GM18502 (cell line): ENCODE measurements around the gene SGSM1.
"Not testable (repeated sequence)": the region's sequence is repeated elsewhere in the genome, so short reads cannot be mapped to it uniquely, and the experiment has no call there.

Experiments
- ATAC-seq: cut with Tn5 transposase; IDR thresholded peaks from one replicate; pipeline ENCODE4 v1.9.1; 2021; ENCODE audit warnings: mild to moderate bottlenecking; ENCODE audit not compliant: unreplicated experiment, poor library complexity

Gene SGSM1

DNA sequence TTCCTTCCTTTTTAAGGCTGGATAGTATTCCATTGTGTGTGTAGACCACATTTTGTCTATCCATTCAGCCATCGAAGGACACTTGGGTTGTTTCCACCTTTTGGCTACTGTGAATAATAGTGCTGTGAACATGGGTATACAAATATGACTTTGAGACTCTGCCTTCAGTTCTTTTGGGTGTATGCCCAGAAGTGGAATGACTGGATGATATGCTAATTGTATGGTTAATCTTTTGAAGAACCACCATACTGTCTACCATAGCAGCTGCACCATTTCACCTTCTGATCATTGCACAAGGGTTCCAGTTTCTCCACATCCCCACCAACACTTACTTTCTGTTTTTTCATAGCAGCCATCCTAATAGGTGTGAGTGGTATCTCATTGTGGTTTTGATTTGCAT is 30.3 kb downstream of the SGSM1 start:
- ATAC-seq, result no peak

DNA sequence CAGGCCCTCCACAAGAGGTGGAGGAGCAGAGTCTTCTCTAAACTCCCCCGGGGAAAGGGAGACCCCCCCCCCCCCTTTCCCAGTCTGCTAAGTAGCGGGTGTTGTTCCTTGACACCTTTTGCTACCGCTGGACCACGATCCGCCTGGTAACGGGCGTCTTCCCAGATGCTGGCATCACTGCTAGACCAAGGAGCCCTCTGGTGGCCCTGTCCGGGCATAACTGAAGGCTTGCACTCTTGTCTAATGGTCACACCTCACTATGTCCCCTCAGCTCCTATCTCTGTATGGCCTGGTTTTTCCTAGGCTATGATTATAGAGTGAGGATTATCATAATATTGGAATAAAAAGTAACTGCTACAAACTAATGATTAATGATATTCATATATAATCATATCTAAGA is 31.5 kb downstream of the SGSM1 start:
- ATAC-seq, result not testable (repeated sequence)

DNA sequence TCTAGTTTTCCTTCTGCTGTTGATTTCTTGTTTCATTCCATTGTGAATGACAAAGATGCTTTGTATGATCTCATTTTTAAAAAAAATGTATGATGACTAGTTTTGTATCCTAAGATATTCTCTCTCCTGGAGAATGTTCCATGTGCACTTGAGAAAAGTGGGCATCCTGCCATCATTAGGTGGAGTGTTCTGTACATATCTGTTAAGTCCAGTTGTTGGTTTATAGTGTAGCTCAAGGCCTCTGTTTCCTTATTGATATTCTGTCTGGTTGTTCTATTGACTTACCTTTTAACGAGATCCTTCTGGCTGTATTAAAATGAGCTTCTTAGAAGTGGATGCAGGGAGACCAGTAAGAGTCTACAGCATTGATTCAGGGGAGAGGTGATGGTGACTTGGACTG is 35.2 kb downstream of the SGSM1 start:
- ATAC-seq, result no peak

DNA sequence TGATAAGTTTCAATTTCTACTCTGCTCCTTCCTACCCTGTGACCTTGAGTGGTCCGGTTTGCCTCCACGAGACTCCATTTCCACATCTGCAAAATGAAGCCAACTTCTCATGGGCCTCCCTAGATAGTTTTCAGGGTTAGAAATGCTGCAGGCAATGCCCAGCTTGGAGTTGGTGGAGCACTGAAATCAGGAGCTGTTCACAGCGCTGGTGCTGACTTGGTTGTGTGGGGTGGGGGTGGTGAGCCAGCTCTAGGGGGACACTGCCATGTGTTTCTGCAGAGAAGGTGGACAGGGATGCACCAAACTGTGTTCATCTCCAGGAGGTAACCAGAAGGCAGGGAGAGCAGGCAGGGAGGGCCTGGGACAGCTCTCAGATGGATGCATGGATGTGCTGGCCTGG is 37.0 kb downstream of the SGSM1 start:
- ATAC-seq, result no peak

DNA sequence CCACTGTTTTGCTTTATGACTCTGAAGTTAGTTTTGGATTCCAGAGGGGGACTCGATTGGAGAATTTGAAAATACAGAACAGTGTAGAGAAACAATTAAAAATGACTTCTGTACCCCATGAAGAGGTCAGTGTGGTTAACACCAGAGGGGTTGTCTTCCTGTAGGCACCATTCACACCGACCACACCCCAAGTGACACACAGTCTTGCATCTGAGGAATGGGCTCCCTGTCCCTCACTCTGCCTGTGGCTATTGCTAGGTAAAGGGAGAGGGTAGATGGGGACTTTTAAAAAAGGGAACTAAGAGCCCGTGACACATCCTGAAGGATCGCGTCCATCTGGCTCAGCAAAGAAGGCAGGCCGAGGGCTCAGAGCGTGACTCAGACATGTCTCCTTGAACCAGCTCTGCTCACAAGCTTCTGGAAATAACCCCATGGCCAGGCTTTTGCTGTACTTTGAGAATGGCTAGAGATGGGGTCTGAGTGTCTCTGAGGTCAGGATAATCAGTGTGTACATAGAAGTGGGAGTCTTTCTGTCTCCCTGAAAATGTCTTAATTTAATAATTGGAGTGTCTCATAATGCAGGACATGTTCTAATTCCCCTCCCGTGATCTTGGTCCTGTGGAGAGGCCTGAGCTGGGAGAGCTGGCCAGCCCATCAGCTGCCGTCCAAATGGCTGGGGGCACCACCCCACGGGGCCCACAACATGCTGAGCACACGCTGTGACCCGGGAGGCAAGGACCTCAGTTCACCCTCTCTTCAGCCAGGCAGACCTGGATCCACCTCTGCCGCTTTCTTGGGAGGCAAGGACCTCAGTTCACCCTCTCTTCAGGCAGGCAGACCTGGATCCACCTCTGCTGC is 39.3 kb downstream of the SGSM1 start:
- no peak for ATAC-seq

DNA sequence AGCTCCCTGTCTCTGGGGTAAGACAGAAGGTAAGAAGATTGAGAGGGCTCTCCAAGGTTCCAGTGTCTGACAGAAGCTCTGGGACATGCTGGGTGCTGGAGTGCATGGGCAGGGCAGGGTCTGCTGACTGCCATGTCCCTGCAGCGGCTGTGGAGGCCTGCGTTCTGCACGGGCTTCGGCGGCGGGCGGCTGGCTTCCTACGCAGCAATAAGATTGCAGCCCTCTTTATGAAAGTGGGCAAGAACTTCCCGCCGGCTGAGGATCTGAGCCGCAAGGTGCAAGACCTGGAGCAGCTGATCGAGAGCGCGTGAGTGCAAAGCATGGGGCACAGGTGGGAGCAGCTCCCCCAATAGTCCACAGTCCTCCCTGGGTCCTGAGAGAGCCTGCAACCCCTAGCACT is 41.5 kb downstream of the SGSM1 start:
- no peak for ATAC-seq

DNA sequence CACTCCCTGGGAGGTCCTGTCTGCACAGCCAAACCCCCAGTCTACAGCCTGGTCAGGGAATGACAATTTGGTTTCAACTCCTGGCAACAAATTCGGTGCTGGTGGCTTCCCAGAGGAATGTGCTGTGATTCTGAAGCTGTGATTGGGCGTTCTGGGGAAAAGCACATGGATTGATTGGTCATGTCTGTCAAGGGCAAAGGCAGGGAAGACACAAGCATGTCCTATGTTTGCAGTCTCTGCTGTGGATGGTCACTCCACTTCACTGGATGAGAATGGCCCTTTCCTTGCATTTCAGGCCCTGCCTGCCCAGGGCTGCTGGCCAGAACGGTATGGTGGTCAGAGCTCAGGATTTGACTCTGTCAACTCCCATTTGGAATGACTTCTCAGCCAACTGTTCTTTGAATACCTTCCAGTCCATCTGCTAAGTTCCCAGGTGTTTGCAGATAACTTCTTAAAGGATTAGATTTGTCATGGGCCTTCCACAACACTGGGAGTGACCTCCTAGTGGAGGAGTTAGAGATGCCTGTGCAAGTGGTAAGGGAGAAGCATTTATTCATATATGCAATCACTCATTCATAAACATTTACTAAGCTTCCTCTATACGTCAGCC is 42.7 kb downstream of the SGSM1 start:
- ATAC-seq, result no peak

DNA sequence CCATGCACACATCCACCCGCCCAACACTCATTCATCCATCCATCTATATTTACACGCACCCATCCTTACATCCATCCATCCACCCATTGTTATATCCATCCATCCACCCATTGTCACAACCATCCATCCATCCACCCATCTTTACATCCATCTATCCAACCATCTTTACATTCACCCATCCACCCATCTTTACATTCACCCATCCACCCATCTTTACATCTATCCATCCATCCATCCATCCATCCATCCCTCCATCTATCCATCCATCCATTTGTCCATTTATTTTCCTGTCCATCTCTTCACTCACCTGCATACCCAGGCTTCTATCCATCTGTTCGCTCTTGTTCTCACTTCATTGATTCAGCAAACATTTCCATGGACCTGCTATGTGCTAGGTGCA is 49.8 kb downstream of the SGSM1 start:
- ATAC-seq, result no peak

DNA sequence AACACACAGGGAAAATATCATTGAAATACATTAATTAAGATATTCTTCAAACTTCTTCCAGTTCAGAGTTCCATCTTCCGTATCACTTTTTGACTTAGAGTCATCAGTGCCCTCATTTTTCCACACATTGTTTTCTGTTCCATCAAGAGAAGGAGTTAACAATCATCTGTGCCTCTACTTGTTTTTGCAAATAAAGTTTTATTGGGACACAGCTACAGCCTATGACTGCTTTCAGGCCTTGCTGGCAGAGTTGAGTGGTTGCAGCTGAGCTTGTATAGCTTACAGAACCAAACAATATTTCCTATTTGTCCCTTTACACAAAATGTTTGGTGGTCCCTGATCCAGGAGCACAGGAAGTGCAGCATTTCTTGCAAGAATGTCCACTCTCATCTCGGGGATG is 51.6 kb downstream of the SGSM1 start:
- ATAC-seq, result no peak

DNA sequence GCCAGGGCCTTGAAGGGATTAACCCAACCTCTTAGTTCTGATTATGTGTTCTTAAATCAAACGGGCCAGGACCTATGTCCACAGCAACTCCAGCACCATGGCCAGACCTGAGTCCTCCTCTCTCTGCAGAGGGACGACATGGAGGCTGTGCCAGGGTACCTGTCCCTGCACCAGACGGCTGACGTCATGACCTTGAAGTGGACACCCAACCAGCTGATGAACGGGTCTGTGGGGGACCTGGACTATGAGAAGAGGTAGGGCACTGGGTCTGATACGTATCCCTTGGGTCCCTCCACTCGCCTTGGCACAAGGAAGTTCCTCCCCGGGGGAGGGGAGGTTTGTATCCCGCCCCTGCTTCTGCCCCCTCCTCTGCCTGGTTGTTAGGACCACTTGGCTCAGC is 53.6 kb downstream of the SGSM1 start:
- ATAC-seq, result no peak

DNA sequence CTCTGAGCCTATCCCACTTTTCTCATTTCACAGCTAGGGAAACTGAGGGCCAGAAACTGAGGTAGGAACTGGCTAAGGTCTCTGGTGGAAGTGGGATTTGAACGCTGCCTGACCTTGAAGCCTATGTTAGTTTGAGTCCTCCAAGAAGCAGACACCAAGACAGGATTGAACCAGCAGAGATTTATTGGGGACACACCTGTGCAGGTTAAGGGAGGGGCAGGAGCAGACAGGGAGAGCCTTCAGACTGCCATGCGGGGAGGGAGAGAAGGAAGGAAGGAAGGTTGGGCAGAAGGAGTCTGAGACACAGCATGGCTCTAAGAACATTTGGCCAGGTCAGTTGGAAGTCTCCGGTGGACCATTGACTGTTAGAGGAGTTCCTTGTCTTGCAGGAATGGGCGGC is 59.5 kb downstream of the SGSM1 start:
- ATAC-seq, result no peak

DNA sequence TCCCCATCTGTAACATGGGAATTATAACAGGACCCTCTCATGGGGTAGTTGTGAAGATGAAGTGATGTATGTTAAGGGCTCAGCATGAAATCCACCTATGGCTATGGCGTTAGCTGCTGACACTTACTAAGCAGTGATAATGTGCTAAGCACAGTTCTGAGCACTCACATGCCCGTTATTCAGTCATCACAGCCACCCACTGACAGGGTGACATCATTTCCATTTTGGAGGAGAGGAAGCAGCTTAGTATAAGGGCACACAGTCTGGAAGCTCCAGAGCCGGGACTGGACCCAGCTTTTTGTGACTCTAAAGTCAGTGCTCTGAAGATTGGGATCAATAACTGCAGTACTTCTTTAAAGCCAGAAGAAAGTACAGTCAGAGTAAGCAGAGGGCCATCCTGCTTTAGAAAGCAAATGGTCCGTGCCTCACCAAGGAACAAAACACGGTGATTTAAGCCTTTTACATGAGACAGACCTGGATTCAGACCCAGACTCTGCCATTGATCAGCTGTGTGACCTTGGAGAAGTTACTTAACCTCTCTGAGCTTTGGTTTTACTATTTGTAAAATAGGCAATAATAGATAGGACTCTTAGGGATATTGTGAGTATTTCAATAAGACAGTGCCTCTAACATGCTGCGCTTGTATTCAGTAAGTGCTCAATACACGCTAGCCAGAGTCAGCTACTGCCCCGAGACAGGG is 61.5 kb downstream of the SGSM1 start:
- ATAC-seq, result no peak

DNA sequence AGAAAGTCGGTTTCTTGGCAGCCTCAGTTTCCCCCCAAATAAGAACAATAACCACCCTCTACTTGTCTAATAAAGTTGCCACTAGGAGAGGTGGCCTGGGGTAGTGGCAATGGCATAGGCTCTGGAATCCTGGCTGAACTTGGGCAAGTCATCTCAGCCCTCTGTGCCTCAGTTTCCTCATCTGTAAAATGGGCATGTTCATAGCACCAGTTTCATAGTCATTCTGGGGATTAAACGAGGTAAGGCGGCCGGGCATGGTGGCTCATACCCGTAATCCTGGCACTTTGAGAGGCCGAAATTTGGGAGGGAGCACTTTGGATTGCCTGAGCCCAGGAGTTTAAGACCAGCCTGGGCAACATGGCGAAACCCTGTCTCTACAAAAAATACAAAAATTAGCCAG is 63.0 kb downstream of the SGSM1 start:
- ATAC-seq, result no peak

DNA sequence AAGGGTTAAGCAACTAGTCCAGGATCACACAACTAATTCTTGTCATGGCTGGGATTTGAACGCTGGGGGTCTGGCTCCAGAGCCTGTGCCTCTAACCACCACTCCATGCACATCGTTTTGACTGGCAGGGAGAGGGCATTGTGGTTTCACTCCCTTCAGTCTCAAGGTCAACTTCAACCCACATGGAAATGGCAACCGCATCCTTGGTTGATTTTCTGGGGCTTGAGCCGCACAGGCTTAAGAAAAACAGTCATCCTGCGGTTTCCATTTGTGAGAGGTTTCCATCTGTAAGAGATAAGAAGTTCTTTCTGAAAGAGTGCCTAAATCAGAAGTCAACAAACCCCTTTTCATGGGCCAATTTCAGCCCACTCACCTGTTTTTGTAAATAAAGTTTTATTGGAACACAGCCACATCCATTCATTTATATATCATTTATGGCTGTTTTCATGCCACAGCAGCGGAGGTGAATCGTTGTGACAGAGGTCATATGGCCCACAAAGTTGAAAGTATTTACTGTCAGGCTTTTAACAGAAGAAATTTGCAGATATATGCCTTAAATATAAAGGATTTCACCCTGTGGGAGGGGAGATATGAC is 65.7 kb downstream of the SGSM1 start:
- ATAC-seq, result no peak

DNA sequence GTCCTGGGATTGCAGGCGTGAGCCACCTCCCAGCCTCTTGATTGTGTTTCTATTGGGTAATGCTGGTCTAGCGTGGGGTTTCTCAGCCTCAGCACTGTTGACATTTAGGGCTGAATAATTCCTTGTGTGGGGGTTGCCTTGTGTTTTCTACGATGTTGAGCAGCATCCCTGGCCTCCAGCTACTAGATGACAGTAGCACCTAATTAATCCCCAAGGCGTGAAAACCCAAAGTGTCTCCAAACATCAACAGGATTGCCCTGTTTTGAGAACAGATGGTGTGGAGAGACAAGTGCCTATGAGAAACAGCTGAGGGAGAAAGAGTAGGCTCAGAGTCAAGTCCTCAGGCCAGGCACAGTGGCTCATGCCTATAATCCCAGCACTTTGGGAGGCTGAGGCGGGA is 67.2 kb downstream of the SGSM1 start:
- no peak for ATAC-seq

DNA sequence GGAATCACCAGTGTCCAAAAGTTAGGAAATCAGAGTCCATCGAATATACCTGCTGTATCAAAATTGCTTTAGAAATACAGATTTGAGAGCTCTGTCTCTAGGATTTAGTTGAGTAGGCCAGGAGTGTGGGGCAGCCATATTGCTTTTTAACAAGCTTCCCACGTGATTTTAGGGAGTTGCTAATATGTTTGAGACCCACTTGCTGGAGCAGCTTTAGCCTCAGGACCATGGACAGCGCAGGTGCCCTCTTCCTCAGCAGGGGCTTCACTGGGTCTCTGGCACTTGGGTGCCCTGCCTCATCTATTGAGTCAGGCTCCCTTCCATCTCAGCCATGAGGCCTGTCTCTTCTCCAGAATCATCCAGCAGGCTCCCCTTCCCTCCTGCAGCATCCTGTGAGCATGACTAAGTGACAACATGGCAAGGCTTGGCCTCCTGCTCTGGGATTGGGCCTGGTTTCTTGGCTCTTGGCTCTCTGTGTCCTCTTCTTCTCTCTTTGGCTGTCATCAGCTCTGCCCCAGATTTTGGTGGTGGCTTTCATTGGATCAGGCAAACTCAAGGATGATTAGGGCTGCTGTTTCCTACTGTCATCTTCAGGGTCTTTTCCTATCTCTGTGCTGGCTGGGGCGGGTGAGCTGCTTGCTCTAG is 70.0 kb downstream of the SGSM1 start:
- ATAC-seq, result no peak

DNA sequence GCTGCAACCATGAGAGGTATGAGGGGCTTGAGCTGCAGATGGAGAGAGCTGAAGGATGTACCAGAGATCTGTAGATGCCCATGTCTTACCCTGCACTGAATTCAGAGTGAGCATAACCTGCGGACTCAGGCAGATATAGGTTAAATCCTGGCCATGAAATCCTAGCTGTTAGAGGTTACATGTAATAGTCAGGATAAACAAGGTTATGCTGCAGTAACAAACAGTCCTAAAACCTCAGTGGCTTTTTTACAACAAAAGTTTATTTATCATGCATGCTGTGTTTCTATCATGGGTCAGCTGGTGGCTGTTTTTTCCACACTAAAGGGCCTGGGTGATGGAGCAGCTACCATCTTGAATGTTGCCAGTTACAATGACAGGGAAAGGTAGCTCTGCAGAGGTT is 70.7 kb downstream of the SGSM1 start:
- ATAC-seq, result no peak

DNA sequence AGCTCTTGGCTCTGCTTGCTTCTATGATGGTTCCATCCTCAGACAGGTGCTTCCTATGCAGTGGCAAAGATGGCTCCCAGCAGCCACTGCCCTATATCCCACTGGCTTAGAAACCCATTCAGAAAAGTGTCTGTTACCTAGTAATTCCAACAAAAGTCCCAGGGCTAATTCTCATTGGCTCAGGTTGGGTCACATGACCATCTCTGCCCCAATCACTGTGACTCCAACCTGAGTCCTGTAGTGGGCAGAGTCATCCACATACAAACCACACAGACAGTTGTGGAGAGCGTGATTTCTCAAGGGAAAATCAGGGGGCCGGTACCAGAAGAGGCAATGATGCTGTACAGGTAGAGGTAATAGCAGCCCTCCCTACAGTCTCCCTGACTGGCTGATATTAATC is 73.0 kb downstream of the SGSM1 start:
- ATAC-seq, result no peak

DNA sequence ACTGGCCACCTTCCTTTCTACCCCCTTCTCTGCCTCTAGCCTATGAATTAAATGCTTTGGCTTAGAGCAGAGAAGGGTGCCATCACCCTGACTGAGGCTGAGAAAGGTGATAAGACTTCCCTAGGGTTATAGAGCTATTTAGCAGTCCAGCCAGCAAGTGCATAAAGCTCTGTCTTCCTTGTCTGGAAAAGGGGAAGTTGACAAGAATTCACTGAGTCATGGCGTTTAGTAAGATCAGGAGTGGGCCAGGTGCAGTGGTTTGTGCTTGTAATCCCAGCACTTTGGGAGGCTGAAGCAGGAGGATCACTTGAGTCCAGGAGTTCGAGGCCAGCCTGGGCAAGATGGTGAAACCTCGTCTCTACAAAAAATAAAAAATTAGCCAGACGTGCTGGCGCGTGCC is 77.4 kb downstream of the SGSM1 start:
- ATAC-seq, result no peak

DNA sequence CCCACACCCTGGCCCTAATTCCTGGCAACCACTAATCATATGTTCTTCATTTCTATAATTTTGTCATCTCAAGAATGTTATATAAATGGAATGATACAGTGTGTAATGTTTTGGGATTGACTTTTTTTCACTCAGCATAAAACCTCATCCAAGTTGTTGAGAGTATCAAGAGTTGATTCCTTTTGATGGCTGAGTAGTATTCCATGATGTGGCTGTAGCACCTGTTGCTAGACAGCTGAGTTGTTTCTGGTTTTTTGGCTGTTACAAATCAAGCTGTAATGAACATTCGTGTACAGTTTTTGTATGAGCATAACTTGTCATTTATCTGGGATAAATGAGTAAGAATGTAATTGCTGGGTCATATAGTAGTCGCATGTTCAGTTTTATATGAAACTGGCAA is 81.2 kb downstream of the SGSM1 start:
- ATAC-seq, result no peak
